GM19025 (cell line): ENCODE results near the gene MAGEF1.
"Not testable (repeated sequence)": the region's sequence is repeated elsewhere in the genome, so short reads cannot be mapped to it uniquely, and the experiment has no call there.

ENCODE experiments used
- ATAC-seq: cut with Tn5 transposase; IDR thresholded peaks from one replicate; pipeline ENCODE4 v1.9.1; 2021; ENCODE audit warnings: mild to moderate bottlenecking, low read depth, moderate library complexity; ENCODE audit not compliant: unreplicated experiment

Gene MAGEF1

GRCh38 chr3:184743248-184743647 is 31.4 kb upstream of the MAGEF1 start:
- ATAC-seq, result no peak

DNA sequence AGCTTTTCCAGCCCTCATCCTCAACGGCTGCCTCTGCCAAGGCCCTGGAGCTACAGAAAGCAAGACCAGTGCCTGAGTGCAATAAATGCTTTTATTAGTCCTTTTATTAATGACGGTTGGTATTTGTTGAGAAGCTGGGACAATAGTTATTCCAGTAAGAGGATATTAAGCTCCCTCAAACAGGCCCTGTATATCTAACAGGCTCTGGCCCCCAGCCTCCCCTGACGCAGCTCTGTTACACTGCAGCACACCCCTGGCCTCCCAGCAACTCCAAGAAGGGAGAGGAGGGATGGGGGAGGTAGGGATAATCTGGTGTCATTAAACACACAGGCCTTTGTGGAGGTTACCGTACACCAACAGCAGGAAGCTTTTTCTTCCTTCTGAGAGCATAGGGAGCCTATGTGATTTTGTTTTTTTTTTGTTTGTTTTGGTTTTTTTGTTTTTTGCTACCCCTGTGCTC is 30.8 kb upstream of the MAGEF1 start:
- no peak for ATAC-seq

DNA sequence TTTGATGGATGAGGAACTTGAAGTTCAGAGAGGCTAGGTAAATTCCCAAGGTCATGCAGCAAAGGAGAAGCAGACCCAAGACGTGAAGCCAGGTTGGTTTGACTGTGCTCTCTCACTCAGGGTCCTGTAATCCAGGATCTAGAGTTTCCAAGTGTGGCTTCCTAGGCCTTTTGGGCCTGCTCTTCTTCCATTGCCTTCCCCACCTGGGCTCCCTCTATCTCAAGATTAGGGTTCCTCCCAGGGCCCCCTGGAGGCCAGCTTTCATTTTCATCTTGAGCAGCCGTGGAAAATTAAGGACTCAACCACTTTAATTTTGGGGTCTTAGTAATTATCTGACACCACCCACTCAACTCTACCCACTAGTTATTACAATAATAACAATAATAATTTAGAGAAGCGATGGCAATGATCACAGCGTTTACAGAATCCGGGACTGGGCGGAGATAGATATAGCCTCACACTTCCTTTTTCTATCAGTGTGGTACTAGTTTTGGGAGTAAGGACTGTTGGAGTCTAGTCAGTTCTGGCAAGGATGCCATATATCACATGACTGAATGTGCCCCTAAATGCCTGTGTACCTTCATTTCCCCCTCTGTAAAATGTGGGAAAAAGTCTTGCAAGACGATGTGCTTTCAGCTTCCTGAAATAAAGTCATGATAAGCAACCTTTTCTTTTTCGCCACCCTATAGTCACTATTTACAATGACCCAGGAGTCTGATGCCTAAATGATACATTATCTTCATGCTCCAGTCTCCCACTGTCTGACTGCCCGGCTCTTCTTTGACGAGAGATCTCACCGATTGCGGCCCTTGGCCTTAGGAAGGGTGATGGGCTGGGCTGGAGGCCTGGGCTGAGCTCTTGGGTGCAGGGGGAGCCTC is 30.2 kb upstream of the MAGEF1 start:
- ATAC-seq, result no peak

DNA sequence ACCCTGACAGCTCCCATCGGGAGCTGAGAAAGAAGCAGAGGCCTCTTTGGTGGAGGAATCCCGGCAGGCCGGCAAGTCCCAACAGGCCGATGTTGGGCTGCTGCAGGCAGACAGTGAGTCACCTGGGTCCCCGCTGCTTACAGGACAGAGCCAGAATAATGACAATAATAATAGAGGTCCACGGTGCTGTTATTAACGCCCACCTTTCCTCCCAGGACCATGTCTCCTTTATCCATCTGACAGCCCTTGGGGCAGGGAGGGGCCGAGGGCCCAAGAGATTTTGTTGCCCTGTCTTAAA is 29.3 kb upstream of the MAGEF1 start:
- no peak for ATAC-seq

DNA sequence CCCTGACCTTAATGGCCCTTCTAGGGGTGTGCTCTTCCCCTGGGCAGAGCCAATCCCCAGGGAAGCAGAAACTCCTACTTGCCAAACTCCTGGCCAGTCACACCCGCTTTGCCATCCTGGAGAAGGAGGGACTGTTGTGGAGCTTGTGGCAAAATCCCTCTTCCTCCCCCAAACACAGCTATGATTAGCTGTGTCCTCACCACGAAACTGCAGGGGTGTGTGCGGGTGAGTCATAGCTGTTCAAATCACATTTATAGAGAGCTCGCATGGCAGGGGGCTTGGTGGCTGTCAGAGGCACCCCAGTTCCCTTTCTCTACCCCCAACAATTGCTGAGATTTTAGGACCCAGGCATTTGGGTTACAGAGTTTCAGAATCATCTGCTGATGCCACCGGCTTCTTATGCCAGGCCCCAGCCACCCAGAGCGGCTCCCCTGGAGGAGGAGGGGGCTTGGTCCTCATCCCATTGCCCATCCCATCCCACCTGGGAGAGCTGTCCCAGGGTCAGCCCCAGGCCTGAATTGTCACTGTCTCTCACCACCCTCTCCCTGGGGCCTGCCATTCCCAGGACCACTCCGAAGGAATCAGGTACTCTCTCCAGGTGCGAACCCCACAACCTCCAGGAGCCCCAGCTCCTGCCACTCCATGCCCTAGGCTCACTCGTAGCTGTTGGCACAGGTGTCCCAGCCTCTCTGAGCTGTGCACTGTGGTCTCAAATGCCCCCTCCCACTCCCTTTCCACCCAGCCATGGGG is 28.8 kb upstream of the MAGEF1 start:
- ATAC-seq, result no peak

- ATAC-seq, result no peak
Measured at GRCh38 chr3:184739594-184740505, 28.0 kb upstream of the MAGEF1 start.

GRCh38 chr3:184738982-184739381 is 27.1 kb upstream of the MAGEF1 start:
- no peak for ATAC-seq

DNA sequence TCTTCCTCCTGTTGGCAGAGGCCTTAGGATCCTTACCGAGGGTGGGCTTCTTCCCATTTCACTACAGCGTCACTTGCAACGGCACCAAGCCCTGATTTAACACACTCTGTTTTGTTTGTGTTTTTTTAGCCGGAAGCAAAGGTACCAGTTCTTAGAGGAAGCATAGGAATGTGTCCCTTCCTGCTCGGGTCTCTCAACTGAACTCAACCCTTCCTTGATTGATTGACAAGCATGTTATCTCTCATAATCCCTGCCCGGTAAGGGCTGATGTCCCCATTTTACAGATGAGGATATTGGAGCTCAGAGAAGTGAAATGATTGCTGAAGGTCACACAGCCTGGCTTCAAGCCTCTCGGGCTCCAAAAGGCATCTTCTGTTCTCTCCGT is 26.6 kb upstream of the MAGEF1 start:
- ATAC-seq, result no peak

DNA sequence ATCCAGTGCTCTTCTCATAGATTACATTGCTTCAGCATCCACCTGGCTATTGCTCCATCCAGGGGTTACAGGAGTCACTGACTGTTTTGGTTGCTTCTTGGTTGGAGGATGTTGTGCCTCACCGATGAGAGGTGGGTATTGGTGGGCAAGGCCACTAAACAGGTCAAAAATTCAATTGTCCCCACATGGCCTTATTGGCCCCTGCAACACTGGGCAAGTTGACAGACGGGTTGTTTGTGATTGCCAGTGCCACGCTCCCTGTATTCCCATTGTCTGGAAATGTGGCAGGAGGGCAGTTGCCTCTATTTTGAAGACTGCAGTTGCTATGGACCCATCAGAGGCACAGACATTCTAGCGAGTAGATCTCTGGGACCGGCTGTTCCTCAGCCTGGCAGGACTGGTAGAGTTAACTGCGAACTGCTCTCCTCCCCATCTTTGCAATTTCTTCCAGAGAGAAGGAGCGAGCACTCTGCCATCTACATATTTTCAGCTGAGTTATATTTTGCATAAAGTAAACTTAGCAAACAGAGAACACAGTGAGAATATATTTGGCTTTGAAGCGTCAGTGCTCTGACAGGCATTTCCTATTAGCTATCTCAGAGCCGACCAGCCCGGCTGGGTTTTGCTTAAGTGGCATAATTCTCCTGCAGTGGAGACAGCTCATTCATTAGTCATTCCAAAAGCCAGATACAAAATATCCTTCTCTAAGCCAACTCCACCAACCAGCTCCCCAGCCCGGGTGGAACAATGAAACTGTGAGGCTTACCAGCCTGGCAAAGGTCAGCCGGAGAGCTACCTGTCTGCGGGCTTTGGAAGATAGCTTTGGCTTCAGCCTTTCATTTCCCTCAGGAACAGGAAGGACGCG is 26.0 kb upstream of the MAGEF1 start:
- ATAC-seq, result no peak

DNA sequence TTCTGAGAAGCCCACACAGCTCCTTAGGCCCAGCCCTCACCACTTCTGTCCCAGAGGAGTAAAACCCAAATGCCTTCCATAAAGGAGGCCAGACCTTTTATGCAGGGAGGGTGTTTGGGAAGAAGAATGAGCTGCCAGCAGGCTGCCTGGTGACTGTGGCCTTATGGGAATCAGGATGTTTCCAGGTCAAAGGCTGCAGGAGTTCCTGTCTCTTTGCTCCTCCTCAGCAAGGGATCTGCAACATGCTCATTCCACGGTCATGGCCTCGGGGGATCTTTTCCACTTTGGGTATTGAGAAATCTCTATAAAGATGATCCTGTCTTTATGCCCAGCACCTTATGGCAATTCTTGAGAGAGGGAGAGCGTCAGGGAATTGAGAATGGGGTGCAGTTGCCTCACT is 25.2 kb upstream of the MAGEF1 start:
- ATAC-seq, result no peak

DNA sequence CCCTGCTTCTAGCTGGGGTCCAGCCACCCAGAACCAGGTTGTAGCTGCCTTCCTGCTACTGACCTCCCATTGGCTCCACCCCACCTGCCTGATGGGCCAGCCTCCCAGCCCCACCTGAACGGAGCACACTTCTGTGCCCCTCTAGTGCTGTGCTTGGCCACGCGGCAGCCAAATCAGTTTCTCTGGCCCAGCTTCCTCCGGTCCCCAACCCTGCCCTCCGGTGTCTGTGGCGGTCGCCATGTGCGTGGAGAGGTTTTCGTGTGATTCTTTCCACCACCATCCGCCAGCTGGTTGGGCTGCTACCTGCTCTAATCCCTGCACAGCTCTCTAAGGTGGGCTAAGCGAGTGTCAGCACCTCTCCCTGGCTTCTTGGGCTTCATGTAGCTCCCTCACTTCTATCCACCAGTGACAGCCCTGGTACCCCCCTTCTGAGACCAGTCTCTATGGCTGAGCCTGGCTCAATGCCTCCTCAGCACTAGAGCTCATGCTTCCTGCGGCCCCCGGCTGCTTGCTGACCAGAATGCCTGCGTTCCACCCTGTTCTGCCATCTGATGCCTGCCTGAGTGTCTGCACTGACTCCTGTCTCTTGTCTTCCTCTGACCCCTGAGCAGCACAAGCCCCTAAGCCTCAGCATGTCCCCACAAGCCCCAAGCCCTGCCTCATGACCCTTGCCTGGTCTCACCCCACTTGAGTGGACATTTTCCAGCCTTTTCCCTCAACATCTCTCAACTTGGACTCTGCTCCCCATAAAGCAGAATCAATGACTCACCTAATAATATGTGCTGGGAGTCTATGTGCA is 23.2 kb upstream of the MAGEF1 start:
- no peak for ATAC-seq

- ATAC-seq, result no peak
Measured at GRCh38 chr3:184733971-184734608, 22.2 kb upstream of the MAGEF1 start.

GRCh38 chr3:184733181-184733580 is 21.3 kb upstream of the MAGEF1 start:
- ATAC-seq, result no peak

DNA sequence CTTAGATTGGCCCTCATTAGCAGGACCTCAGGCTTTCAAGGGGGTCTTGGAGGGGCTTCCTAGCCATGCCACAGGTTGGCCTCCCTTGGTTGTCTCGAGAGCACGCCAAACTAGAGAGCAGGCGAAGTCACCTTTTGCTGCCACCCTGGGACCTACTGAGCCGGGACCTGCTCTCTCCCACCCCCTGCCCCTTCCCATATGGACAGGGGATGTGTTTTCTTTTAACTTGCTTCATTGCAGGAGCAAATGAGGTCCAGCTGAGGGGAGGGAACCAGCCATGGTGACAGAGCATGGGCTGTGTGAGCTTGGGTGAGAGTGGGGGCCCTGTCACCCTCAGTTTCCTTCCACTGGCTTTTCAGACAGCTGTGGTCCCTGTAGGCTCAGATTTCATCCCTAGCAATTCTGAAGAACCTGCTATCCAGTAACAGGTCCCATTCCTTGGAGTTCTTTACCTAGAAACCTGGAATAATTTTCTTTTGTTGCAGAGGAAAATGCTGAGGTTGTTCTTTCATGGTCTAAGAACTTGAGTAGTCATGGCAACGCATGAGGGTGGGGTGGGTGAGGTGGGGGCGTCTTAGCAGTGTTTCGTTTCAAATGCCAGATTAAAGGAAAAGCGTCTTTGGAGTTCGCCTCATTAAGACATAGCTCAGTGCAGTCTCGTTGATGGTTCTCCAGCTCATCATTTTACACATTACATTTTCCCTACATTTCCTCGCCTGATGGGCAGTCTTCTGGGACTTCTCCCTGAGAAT is 20.1 kb upstream of the MAGEF1 start:
- no peak for ATAC-seq

GRCh38 chr3:184730924-184731323 is 19.1 kb upstream of the MAGEF1 start:
- no peak for ATAC-seq

DNA sequence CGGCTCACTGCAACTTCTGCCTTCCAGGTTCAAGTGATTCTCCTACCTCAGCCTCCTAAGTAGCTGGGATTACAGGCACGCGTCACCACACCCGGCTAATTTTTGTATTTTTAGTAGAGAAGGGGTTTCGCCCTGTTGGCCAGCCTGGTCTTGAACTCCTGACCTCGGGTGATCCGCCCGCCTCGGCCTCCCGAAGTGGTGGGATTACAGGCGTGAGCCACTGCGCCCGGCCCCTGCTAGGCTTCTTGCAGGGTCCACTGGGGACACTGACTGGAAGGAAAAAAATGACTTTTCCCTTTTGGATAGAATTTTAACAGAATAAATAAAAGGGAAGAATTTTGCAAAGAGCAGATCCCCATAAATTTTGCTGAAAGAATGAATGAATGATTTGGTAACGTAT is 17.3 kb upstream of the MAGEF1 start:
- not testable (repeated sequence) for ATAC-seq

DNA sequence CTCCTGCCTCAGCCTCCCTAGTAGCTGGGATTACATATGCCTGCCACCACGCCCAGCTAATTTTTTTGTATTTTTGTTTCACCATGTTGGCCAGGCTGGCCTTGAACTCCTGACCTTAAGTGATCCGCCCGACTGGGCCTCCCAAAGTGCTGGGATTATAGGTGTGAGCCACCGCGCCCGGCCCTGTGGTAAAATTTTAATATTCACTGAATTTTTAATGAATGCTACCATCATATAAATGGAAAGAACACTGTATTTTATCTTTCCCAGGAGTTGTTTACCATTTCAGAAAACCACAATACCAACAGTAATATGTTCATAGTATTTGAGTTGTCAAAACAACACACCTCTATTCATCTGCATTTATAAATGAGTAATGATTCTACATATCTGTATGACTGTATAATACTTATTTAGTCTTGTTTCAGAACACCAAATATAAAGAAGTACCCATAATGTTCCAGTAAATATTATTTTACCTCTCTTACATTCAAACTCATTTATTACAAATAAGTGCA is 16.2 kb upstream of the MAGEF1 start:
- ATAC-seq, result no peak
